C4-2B (cell line): ENCODE data around the gene SEPTIN11.

Experiments
- ZFX ChIP-seq: fragments of 450-650 bp; IDR thresholded peaks from 2 replicates; pipeline ENCODE4 v1.6.1; 2017
- TF ChIP-seq, protein P1 (sequence below): fragments of 450-650 bp; conservative IDR thresholded peaks from 2 replicates; pipeline ENCODE4 v1.5.1; 2017; ENCODE audit warnings: mild to moderate bottlenecking

DNA sequence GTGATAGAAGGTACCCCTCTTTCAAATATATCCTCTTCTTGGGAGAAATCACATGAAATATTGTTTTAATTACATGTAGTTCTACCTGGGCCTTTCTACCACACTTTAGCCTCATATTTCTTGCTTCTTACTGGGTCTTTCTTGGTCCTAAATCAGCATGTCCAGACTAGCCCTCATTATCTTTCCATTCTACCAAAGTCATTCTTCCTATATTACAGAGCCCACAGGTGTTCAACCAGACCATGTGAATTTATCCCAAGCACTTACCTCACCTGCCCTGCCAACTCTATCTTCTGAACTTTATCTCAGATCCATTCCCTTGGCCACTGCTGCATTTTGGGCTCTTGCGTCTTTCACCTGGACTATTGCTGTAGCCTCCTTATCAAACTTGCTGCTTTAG, 39.8 kb upstream of the SEPTIN11 start:
- TF ChIP-seq, protein P1, sequence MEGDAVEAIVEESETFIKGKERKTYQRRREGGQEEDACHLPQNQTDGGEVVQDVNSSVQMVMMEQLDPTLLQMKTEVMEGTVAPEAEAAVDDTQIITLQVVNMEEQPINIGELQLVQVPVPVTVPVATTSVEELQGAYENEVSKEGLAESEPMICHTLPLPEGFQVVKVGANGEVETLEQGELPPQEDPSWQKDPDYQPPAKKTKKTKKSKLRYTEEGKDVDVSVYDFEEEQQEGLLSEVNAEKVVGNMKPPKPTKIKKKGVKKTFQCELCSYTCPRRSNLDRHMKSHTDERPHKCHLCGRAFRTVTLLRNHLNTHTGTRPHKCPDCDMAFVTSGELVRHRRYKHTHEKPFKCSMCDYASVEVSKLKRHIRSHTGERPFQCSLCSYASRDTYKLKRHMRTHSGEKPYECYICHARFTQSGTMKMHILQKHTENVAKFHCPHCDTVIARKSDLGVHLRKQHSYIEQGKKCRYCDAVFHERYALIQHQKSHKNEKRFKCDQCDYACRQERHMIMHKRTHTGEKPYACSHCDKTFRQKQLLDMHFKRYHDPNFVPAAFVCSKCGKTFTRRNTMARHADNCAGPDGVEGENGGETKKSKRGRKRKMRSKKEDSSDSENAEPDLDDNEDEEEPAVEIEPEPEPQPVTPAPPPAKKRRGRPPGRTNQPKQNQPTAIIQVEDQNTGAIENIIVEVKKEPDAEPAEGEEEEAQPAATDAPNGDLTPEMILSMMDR = no peak
- TF ChIP-seq ZFX = no peak
